ENCODE measurements around the gene LPIN3.

- TF ChIP-seq CTCF (IDR thresholded peaks at IDR 0.05), result no peak
- no peak for TF ChIP-seq EP300 (IDR thresholded peaks at IDR 0.05)
- no peak for TF ChIP-seq POLR2AphosphoS5 (IDR thresholded peaks at IDR 0.05)
- TF ChIP-seq POLR2A (IDR thresholded peaks at IDR 0.05), result no peak
Observed at GRCh38 chr20:41320976-41321375, 19.6 kb upstream of the LPIN3 start.

All from upper lobe of left lung (tissue), 4 donors.